HS-5 (cell line): ENCODE results near the gene SPATS2.

Source experiments
- DNase-seq: peaks from one replicate; pipeline ENCODE4 v3.0.0-alpha.2; 2012; ENCODE audit warnings: low read depth

SPATS2 gene

DNA sequence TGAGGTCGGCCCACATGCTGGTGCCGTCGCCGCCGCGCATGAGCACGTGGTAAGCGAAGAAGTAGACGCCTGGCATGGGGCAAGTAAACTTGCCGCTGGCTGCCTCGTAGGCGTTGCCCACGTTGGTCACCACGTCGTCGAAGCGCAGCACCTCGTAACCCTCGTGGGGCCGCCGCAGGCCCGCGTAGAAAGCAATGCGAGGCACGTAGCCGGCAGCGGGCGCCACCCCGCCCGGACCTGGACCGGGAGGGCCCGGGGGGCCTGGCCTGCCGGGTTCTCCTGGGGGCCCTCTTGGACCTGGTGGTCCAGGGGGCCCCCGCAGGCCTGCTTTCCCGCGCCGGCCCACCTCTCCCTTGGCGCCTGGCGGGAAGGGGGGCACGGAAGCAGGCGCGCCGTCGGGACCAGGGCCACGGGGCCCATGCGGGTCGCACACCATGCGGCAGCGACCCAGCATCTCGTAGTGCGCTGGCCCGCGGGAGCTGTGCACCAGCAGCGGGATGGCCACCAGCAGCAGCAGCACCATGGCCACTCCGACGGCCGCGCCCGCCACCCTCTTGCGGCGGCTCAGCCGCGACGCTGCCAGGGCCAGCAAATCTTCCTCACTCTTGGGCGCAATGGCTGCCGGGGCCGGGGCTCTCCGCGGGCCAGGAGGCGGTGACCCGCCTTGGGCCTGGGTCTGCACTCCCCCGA, 31.2 kb upstream of the SPATS2 start:
- DNase-seq: no peak

DNA sequence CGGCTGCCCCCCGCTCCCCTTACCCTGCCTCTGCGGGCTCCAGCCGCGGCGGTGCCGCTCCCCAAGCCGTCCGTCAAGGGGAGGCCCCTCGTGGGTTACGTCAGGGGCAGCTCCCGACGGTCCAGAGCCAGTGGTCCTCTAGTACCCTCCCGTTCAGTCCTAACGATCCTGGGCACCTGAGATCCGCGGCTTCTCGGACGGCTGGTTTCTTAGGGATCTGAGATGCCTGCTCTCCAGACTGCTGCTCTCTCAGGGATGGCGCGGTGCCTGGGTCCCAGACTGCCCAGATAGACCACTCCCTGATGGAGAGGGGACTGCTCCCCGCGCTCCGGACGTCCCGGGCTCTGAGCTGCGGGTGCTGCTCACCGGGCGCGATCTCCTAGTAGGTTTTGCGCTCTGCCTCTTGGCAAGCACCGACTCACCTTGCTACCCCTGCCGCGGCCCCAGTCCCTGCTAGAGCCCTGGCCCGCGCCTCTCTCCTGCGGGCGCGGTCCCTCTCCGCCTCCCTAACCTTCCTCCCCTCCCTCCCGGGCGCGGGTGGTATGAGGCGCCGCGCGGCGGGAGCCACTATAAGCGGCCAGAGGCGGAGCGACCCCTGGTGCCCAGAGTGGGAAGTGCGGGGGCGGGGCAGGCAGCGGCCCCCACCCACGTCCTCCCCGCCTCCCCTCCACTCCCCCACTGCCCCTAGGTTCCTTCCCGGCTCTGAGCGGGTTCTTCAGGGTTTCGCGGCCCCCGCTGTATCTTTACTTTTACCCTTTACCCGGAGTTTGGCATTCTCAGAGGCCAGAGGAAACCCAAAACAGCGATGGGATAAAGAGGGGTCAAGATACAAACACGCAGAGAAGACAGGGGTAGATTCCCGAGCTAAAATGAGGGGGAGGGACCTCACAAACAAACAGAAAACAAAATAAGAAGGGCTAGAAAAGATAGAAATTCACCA, 30.3 kb upstream of the SPATS2 start, which contains the start of gene C1QL4:
Gene C1QL4, minus strand, starts transcription at position 544 of the 940 bp plus-strand sequence. CDS start 711 bp downstream, outside the sequence.
- no peak for DNase-seq

DNA sequence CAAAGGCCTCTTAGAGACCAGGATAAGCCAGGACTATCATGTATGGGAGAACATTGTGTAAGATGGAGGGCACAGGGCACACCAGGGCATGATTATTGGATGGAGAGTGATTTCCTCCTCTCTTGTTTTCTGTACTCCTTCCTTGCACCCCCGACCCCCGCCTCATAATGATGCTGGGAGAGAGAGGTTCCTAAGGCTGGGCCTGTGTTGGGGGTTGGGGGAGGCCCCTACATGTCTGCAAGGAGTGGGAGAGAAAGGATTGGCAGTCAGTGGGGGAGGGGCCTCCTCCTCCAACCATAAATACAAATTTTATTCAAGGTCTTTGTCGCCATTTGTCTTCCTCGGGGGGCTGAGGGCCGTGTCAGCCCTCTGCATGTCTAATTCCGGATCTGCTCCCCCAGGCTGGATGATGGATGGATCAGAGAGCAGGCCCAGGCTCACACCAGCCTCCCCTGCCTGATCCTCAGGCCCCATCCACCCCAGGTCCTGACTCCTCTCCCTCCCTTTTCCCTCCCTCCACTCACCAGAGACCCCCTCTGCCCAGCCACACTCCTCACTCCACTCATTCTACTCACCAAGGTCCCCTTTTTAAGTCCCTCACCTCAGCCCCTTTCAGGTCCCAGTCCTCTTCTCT, 28.3 kb upstream of the SPATS2 start:
- DNase-seq: no peak

DNA sequence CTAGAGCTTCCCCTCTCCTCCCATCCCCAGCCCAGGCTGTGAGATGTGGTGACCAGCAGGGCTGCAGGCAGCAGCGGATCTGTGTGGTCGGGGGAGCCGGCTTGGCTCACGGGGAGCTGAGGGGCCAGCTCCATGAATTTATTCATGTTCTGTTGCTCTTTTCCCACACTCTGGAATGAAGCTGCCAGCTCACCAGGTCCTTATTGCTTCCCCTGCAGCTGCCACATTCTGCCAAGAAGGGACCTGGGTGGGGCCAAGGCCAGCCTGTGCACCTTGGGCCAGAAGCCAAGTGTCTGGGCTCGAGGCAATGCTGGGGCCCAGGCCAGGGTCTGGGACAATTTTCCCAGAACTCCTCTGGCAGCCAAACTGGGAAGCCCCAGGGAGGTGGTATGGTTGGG, 27.8 kb upstream of the SPATS2 start:
- DNase-seq: no peak

GRCh38 chr12:49340095-49340870, 27.0 kb upstream of the SPATS2 start:
- no peak for DNase-seq

DNA sequence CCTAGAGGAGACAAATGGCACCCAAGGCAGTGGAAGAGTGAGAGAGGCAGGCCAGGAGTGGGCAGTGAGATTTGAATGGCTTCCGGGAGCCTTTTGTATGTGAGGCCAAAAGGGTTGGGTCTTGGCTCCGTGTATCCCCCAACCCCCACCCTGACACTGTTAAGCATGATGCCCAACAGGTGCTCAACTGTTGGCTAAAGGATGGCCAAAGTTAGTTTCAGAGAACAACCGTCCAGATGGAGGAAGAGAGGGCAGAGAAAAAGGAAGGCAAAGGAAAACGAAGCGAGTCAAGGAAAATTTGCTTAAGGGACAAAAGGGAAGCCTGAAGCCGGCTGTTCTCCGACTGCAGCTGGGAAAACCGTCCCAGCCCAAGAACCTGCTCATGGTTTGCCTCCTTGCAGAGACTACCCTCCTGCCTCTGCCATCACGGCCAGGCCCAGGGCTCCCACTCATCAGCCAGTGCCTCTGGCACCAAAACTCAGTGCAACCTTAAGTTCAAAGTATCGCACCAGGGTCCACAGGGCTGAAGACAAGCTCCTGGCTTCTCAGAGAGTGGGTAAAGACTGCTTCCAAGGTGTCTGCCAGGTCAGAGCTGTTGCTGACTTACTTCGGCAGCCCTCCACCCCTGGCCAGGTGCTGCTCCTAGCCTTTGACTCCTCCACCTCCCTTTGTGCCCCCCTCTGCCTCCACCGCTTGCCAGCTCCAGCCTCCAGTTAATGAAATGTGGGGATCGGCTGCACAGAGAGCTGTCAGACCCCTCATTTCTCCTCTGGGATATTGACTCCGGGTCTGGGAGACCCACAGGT, 26.1 kb upstream of the SPATS2 start:
- DNase-seq: no peak

- DNase-seq: no peak
Measured at GRCh38 chr12:49341777-49342065, 25.5 kb upstream of the SPATS2 start.

GRCh38 chr12:49342066-49342913, 25.0 kb upstream of the SPATS2 start:
- no peak for DNase-seq

DNA sequence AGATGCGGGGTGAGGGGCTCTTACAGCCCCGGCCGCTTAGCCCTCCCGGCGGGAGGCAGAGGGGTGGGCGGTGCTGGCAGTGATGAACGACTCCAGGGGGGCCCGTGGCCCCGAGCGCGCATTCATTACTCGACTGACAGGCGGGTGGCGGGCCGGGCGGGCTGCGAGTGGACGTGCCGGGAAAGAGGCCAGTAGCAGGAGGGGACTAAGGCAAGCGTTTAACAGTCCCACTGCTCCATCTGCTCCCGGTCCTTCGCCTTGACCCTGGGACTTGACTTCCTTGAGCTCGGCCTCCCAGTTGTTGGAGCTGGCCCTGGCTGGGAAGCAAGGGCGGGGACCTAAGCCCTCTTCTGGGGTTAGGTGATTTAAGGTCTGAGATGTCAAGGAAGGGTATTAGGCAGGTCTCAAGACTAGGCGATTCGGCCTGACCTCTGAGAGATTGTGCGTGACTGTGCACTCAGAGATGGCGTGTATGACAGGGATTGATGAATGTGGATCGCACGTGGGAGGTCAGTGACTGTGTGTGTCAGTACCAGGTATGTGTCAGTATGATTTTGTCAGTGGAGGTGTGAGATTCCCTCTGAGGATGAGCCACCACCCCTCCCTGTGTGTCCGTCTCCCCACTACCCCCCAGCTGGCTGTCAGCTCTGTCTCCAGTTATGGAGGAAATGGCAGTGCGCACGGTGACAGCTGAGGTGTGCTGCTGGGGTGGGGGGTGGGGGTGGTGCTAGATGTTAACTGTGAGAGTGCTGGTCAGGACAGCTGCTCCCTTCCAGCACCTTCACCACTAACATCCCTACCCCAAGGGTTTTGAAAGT, 24.1 kb upstream of the SPATS2 start:
- no peak for DNase-seq

DNA sequence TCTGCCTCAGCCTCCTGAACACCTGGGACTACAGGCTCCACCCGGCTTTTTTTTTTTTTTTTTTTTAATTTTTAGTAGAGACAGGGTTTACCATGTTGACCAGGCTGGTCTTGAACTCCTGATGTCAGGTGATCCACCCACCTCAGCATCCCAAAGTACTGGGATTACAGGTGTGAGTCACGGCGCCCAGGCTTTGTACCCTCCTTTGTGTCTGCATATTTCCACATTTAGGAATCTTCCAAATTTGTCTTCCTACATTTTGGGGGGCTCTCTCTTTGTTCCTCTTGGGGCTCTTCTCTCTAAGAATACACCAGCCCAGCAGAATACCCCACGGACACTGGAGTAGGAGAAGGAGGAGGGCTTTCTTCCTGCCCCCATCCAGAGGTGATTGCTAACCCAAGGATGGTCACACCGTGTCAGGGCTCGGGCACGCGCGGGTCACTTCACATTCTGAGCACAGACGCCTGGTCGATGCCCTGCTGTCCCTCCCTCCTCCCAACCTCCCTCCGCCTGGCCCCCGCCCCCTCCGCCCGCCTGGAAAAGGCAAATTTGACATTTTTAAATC, 22.7 kb upstream of the SPATS2 start:
- no peak for DNase-seq

DNA sequence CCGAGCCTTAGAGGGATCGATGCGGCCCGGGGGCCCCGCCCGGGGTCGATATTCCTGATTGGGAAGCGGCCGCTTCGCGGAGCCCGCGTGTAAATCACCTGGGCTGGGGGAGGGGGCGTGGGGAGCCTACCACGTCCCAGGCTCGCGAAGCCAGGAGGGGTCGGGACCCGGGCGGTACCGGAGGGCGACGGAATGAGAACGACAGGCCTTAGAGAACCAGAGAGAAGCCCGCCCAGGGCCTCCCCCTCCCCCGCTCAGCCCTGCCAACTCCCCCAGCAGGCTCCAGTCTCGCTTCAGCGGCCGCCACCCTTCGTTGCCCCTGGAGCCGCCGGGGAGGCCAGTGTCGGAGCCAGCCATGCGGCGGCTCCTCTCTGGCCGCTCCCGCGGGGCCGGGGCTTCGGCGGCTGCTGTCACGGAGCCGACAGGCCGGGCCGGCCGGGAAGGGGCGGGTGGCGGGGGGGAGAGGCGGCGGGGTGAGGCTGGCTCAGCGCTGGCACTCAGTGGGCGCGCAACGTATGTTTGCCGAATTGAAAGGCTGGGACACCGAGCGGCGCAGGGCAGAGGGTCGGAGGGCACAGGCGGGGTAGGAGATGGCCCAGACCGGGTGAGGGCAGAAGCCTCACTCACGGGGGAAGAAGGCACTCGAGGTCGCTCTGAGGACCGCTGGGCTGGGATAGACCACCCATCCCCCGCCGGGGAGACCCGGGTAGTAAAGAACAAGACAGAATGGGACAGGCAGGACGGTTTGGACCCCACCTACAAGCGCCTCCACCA, 22.0 kb upstream of the SPATS2 start:
- DNase-seq: no peak

GRCh38 chr12:49345825-49346658, 21.2 kb upstream of the SPATS2 start:
- DNase-seq: no peak

DNA sequence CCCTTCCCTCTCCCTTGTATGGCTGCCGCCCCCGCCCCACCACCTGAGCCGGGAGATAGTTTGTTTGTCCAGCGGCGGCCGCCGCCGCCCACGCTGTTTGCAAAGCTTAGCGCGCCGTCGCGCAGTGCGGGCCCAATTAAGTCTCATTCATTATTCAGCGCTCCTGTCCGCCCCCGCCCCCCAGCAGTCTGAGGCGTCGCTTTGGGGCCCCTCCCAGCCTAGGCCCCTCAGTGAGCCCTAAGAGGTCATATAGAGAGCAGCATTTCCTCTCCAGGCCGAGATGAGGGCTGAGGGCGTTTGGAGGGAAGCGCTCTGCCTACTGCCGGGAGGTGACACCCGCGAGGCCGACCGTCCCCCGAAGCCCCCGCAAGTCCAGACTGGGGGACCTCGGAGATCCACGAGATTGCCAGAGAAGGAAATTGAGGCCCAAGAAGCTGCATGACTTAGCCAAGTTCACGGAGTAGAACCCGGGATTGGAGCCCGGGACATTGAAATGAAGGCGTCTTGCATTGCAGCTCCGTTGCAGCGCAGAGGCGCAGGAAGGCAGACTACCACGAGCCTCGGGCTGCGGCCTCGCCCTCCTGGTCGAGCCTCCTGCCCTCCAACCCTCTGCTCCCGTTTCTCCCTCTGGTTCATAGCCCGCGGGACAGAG, 20.5 kb upstream of the SPATS2 start, which contains the start of gene DNAJC22:
Gene DNAJC22, plus strand, starts transcription at position 230 of the 652 bp plus-strand sequence. CDS start 1,985 bp downstream, outside the sequence.
- DNase-seq: no peak

DNA sequence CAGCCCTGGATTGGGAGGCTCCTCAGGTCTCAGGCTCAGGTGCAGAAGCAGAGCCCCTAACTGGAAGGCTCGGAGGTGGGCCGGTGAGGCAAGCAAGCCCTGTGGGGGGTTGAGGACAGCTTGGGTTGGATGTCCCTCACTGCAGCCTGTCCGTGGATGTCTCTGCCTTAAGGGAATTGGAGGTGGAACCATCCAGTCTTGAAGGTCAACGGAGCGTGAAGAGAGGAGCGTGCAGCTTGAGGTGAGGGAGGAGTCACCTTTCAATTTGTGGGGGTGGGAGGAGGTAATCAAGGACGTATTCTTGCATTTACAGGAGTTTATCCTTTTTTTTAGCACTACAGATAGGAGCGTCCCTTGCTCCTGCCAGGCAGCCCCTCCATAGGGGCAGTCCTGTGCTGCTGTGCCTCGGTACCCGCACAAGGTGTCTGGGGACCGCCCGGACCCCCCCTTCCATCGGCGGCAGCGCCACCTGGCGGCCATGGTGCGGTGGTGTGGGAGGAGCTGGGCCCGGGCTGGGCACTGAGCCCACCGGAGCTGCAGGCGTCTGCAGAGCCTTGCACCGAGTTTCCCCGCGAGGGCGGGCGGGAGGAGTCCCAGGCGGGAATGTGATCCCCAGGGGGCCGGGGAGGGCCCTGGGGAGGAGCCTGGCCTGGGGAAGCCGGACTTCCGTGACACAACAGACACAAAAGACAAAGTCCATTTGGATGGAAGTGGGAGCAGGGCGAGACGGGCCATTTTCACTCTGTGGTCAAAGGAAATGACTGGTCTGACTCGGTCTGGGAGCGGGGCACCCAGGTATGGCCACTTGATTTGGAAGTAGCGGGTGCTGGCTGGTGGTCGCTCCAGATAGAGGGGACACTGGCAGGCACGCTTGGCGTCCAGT, 19.7 kb upstream of the SPATS2 start:
- DNase-seq: no peak

DNA sequence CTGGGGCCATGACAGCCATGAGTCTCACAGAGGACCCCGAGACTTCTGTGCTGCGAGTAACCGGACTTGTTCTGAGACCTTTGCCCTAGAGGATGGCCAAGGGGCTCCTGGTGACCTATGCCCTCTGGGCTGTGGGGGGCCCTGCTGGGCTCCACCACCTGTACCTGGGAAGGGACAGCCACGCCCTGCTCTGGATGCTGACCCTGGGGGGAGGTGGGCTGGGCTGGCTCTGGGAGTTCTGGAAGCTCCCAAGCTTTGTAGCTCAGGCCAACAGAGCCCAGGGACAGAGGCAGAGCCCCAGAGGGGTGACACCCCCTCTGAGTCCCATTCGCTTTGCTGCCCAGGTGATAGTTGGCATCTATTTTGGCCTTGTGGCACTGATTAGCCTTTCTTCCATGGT, 18.5 kb upstream of the SPATS2 start:
- DNase-seq: no peak

DNA sequence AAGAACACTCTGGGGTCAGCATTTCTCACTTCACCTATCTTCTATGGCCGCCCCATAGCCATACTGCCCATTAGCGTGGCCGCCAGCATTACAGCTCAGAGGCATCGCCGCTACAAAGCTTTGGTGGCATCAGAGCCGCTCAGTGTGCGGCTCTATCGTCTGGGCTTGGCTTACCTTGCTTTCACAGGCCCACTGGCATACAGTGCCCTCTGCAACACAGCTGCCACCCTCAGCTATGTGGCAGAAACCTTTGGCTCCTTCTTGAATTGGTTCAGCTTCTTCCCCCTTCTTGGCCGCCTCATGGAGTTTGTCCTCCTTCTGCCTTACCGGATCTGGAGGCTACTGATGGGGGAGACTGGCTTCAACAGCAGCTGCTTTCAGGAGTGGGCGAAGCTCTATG, 18.0 kb upstream of the SPATS2 start:
- DNase-seq: no peak
